Measurements from ENCODE around the gene EMC8.

Gene EMC8

GRCh38 chr16:85799497-85800320, at the start of gene EMC8, which contains the start of gene COX4I1:
TSS of gene EMC8 (minus strand) at chr16:85799544. CDS start at chr16:85799295, 249 bp downstream.
TSS of gene COX4I1 (plus strand) at chr16:85799695. CDS start at chr16:85801206, 1,511 bp downstream.
- H3K4me3 ChIP-seq (ENCODE audit: control insufficient read depth, low read depth, low read length) = peak within 1 kb of the TSS; percentile 71
- DNase-seq (ENCODE audit: low read depth) = peak; percentile 69
- no peak for TF ChIP-seq CTCF (IDR thresholded peaks at IDR 0.05; ENCODE audit: control insufficient read depth, insufficient read depth, low read depth, low read length, missing control alignments)

GRCh38 chr16:85848986-85849385, 49.6 kb upstream of the EMC8 start:
- no peak for TF ChIP-seq CTCF (IDR thresholded peaks at IDR 0.05; ENCODE audit: control insufficient read depth, insufficient read depth, low read depth, low read length, missing control alignments)
- H3K4me3 ChIP-seq (ENCODE audit: control insufficient read depth, low read depth, low read length) = no peak overlapping the region
- DNase-seq (ENCODE audit: low read depth) = no peak

- no peak for TF ChIP-seq CTCF (IDR thresholded peaks at IDR 0.05; ENCODE audit: control insufficient read depth, insufficient read depth, low read depth, low read length, missing control alignments)
These were observed 48.6 kb upstream of the EMC8 start for GRCh38 chr16:85847681-85848601.

GRCh38 chr16:85847036-85847435, 47.7 kb upstream of the EMC8 start:
- no peak for DNase-seq (ENCODE audit: low read depth)
- no peak for TF ChIP-seq CTCF (IDR thresholded peaks at IDR 0.05; ENCODE audit: control insufficient read depth, insufficient read depth, low read depth, low read length, missing control alignments)
- H3K4me3 ChIP-seq (ENCODE audit: control insufficient read depth, low read depth, low read length) = no peak overlapping the region

More at GRCh38 chr16:85847681-85848601, 48.6 kb upstream of the EMC8 start:
- DNase-seq (ENCODE audit: low read depth) = no peak
- H3K4me3 ChIP-seq (ENCODE audit: control insufficient read depth, low read depth, low read length) = no peak overlapping the region

GRCh38 chr16:85846461-85846860, 47.1 kb upstream of the EMC8 start:
- no peak overlapping the region for H3K4me3 ChIP-seq (ENCODE audit: control insufficient read depth, low read depth, low read length)
- DNase-seq (ENCODE audit: low read depth) = no peak
- no peak for TF ChIP-seq CTCF (IDR thresholded peaks at IDR 0.05; ENCODE audit: control insufficient read depth, insufficient read depth, low read depth, low read length, missing control alignments)

GRCh38 chr16:85845266-85845665, 45.9 kb upstream of the EMC8 start:
- H3K4me3 ChIP-seq (ENCODE audit: control insufficient read depth, low read depth, low read length) = no peak overlapping the region
- no peak for TF ChIP-seq CTCF (IDR thresholded peaks at IDR 0.05; ENCODE audit: control insufficient read depth, insufficient read depth, low read depth, low read length, missing control alignments)
- DNase-seq (ENCODE audit: low read depth) = no peak
